HuH-7 (cell line): Measurements from ENCODE around the gene ELANE.
"Not testable (repeated sequence)": the region's sequence is repeated elsewhere in the genome, so short reads cannot be mapped to it uniquely, and the experiment has no call there.

Source experiments
- DNase-seq: peaks from one replicate; pipeline ENCODE4 v3.0.0; 2011; ENCODE audit warnings: low spot score

ELANE gene

GRCh38 chr19:814152-815078, 37.7 kb upstream of the ELANE start:
- DNase-seq, result no peak

GRCh38 chr19:815079-815774, 36.9 kb upstream of the ELANE start:
- no peak for DNase-seq

- no peak for DNase-seq
These were observed 36.2 kb upstream of the ELANE start for GRCh38 chr19:815775-816499.

- no peak for DNase-seq
These were observed 35.6 kb upstream of the ELANE start for GRCh38 chr19:816500-816857.

GRCh38 chr19:820212-820611, 31.9 kb upstream of the ELANE start:
- DNase-seq, result not testable (repeated sequence)

- peak; percentile 59 for DNase-seq
These were observed 30.8 kb upstream of the ELANE start for GRCh38 chr19:821231-821824.

- DNase-seq, result no peak
These were observed 30.1 kb upstream of the ELANE start, which contains the start of gene PLPPR3 for GRCh38 chr19:821825-822503. TSS of gene PLPPR3 (minus strand) at chr19:821955. CDS start at chr19:821559, 396 bp downstream.

GRCh38 chr19:823565-824121, 28.5 kb upstream of the ELANE start:
- peak; percentile 74 for DNase-seq

GRCh38 chr19:824885-825284, 27.2 kb upstream of the ELANE start:
- DNase-seq, result no peak

- DNase-seq, result no peak
These were observed 26.0 kb upstream of the ELANE start for GRCh38 chr19:825897-826644.

- no peak for DNase-seq
These were observed 24.8 kb upstream of the ELANE start for GRCh38 chr19:827314-827709.

GRCh38 chr19:827710-828321, 24.3 kb upstream of the ELANE start, which contains the start of gene AZU1:
TSS of gene AZU1 (plus strand) at chr19:827837. CDS start at chr19:827847, 10 bp downstream.
- DNase-seq, result no peak

- DNase-seq, result no peak
These were observed 22.9 kb upstream of the ELANE start for GRCh38 chr19:829129-829758.

- no peak for DNase-seq
These were observed 20.4 kb upstream of the ELANE start for GRCh38 chr19:831407-832369.

- DNase-seq, result no peak
These were observed 17.9 kb upstream of the ELANE start for GRCh38 chr19:834216-834615.

GRCh38 chr19:835210-835810, 16.8 kb upstream of the ELANE start:
- DNase-seq, result no peak

- DNase-seq, result no peak
These were observed 11.4 kb upstream of the ELANE start, which contains the start of gene PRTN3 for GRCh38 chr19:840519-841206. TSS of gene PRTN3 (plus strand) at chr19:840999. CDS start at chr19:841009, 10 bp downstream.
